ENCODE measurements around the gene AP5Z1. TPM values are rescaled to one million over a fixed set of nuclear protein-coding genes. Genes with fewer than 3 reads are reported as not detected.

The AP5Z1 gene
- total and polyA plus RNA-seq, 11 donors: 8.4 to 31.9 (median 13.4) TPM

GRCh38 chr7:4731803-4732202, 43.6 kb upstream of the AP5Z1 start:
- no peak overlapping the region for H3K27ac ChIP-seq
- peaks cover 0 to 34% (median under 1%) of the 10 kb centered on the region in 9 donors for H3K36me3 ChIP-seq
- WGBS, 4 donors: 90 to 96% (median 94%) methylated on average over 16 of the region's 16 CpGs
- no peak for ATAC-seq
- intact Hi-C loops (cut with DNase I): no loop called here
- H3K4me3 ChIP-seq: no peak overlapping the region
- peaks cover 3 to 48% (median 20%) of the 10 kb centered on the region in 12 donors for H3K4me1 ChIP-seq
- TF ChIP-seq CTCF (IDR thresholded peaks at IDR 0.05): no peak
- no peak for TF ChIP-seq POLR2A (IDR thresholded peaks at IDR 0.05)
- no peaks in the 10 kb centered on the region for H3K27me3 ChIP-seq
- DNase-seq: no peak
- no peaks in the 10 kb centered on the region for H3K9me3 ChIP-seq

GRCh38 chr7:4733936-4734528, 41.4 kb upstream of the AP5Z1 start:
- no peak for TF ChIP-seq POLR2A (IDR thresholded peaks at IDR 0.05)
- no peaks in the 10 kb centered on the region for H3K9me3 ChIP-seq
- WGBS, 4 donors: 82 to 90% (median 85%) methylated on average over 14 to 15 of the region's 15 CpGs
- intact Hi-C loops (cut with DNase I): no loop called here
- peak overlapping the region in 4 of 12 donors; percentile 26 to 73 (median 50) for H3K27ac ChIP-seq
- H3K4me1 ChIP-seq: peaks cover 3 to 49% (median 25%) of the 10 kb centered on the region in 12 donors
- no peak for ATAC-seq
- H3K36me3 ChIP-seq: peaks cover 0 to 19% (median 0%) of the 10 kb centered on the region in 9 donors
- no peaks in the 10 kb centered on the region for H3K27me3 ChIP-seq
- DNase-seq: no peak
- H3K4me3 ChIP-seq: no peak overlapping the region

- Histone ChIP-seq H3K4me3 (no peak overlapping the region), H3K9me3 (no peaks in the 10 kb centered on the region), H3K27ac (peak overlapping the region in 9 of 12 donors; percentile 17 to 73 (median 39)), H3K4me1 (peaks cover 3 to 52% (median 32%) of the 10 kb centered on the region in 12 donors), H3K27me3 (no peaks in the 10 kb centered on the region), H3K36me3 (peaks cover 0 to 13% (median 0%) of the 10 kb centered on the region in 9 donors)
- intact Hi-C loops (cut with DNase I): loop anchor here in 2 of 10 donors (5.0 kb wide), 2 partner anchors 52 to 92 kb away; partner anchors contain the start of gene FOXK1 (in 1 of the 2)
- WGBS, 4 donors: 48 to 63% (median 56%) methylated on average over 22 to 23 of the region's 23 CpGs
- ATAC-seq (peak; percentile 30 to 80 (median 40)), DNase-seq (no peak)
- TF ChIP-seq POLR2A (IDR thresholded peaks at IDR 0.05) (no peak), CTCF (IDR thresholded peaks at IDR 0.05) (no peak)
Observed at GRCh38 chr7:4734587-4735345, 40.7 kb upstream of the AP5Z1 start.

- H3K36me3 ChIP-seq: peaks cover 0 to 22% (median 16%) of the 10 kb centered on the region in 9 donors
- no peaks in the 10 kb centered on the region for H3K27me3 ChIP-seq
- H3K4me1 ChIP-seq: peaks cover 0 to 51% (median 27%) of the 10 kb centered on the region in 12 donors
- intact Hi-C loops (cut with DNase I): loop anchor here in 2 of 10 donors (5.0 kb wide), 2 partner anchors 55 to 95 kb away; partner anchors contain the start of gene FOXK1 (in 1 of the 2)
- WGBS, 4 donors: 89 to 94% (median 92%) methylated on average over 15 of the region's 15 CpGs
- no peak overlapping the region for H3K27ac ChIP-seq
- TF ChIP-seq POLR2A (IDR thresholded peaks at IDR 0.05) (no peak), CTCF (IDR thresholded peaks at IDR 0.05) (no peak)
- H3K4me3 ChIP-seq: no peak overlapping the region
- H3K9me3 ChIP-seq: no peaks in the 10 kb centered on the region
- DNase-seq (no peak), ATAC-seq (no peak)
Observed at GRCh38 chr7:4737300-4737699, 38.1 kb upstream of the AP5Z1 start.

Data from heart left ventricle (tissue), 16 donors.